ENCODE data around the gene DHRS12.
"Not testable (repeated sequence)": the region's sequence is repeated elsewhere in the genome, so short reads cannot be mapped to it uniquely, and the experiment has no call there.

DHRS12 gene

GRCh38 chr13:51827254-51827653 lies 23.3 kb upstream of the DHRS12 start:
- no peak for DNase-seq (ENCODE audit: low spot score)

- DNase-seq (ENCODE audit: low spot score), result no peak
Observed at GRCh38 chr13:51826606-51827005, 22.6 kb upstream of the DHRS12 start.

GRCh38 chr13:51825681-51826254 lies 21.8 kb upstream of the DHRS12 start:
- DNase-seq (ENCODE audit: low spot score), result no peak

DNA sequence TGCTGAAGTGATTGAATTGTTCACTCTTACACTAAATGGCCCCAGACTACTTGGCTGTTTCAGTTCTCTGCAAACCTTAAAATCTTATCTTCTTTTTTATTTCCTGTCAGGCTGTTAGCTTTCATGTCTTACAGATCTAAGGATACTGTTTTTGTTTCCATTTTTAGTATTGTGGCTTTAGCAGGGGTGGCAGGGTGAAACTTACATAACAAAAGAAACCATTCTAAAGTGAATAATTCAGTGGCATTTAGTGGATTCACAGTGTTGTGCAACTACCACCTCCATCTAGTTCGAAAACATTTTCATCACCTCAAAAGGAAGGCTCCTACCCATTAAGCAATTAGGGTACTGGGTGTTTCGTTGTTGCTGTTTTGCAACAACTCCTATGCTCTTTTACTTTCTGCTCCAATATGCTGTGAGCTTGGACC lies 21.2 kb upstream of the DHRS12 start:
- DNase-seq (ENCODE audit: low spot score), result no peak

DNA sequence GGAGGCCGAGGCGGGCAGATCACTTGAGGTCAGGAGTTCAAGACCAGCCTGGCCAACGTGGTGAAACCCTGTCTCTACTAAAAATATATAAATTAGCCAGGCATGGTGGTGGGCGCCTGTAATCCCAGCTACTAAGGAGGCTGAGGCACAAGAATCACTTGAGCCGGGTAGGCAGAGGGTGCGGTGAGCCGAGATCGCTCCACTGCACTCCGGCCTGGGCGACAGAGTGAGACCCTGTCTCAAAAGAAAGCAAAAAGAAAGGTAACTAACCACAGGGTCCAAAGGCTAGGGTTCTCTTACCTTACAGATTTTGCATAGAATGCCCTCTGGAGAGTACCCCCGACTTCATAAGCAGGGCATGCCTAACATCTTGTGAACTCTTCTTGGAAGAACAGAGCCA lies 20.7 kb upstream of the DHRS12 start:
- not testable (repeated sequence) for DNase-seq (ENCODE audit: low spot score)

DNA sequence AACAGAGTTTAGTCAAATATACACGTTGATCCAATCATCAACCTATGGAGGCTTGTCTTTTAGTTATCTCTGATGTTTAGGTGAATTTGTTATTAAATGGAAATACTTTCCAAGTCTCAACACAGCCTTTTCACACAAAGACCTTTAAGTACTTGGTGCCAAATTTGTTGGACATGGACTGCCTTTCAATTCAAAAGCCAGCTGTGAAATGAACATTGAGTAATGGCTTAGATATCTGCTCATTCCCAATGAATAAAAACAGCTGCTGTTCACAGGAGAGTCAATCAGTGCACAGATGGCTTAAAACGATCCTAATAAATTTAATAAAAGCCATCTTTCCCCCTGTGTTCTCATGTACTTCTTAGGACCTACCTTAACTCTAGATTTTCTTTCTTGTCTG lies 19.9 kb upstream of the DHRS12 start:
- DNase-seq (ENCODE audit: low spot score), result no peak

DNA sequence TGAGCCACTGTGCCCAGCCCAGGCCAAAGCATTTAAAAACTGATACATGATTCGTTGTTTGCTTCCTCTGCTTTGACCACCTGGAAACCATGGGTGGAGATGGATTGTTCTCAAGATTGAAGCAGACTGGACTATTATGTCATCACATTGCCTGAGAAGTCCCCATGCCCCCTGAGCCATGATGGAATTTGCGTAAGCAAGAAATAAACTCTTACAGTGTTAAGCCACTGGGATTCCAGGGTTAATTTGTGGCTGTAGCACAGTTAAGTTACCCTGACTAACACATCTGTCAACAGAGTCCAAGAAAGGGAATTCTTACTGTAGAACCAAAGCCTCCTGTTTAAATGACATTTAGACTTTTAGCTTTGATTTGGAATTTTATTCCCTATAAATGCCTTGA lies 19.4 kb upstream of the DHRS12 start:
- DNase-seq (ENCODE audit: low spot score), result no peak

DNA sequence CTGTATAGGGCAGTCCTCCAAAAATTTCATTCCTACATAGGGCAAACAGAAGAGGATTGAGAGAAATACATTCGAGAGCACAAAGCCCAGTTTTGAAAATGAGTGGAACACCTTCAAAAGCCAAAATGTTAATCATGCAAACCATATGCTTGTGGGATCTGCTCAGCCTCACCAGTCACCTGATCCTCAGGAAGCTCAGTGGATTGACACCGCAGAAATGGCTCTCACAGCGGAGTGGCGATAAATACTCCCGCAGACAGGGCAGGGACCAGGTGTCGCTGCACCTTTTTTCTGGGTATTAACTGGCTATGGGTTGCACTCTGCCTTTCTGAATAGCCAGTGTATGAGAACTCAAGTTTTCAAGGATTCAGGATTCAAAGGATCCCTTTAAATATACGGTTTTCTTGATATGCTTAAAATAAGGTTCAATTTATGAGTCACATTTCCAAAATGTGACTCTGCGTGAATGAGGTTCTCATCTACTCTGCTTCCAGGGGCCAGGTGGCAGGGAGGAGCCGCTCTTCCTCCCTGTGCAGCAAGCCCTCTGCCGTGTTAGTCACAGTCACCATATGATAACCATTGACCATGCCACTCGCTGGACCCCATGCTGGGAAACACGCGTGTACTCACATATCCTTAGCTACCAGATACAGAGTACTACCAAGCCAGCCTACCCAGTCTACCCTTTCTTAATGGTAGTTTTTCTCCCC lies 18.3 kb upstream of the DHRS12 start:
- no peak for DNase-seq (ENCODE audit: low spot score)

- no peak for DNase-seq (ENCODE audit: low spot score)
Observed at GRCh38 chr13:51821606-51822005, 17.6 kb upstream of the DHRS12 start.

DNA sequence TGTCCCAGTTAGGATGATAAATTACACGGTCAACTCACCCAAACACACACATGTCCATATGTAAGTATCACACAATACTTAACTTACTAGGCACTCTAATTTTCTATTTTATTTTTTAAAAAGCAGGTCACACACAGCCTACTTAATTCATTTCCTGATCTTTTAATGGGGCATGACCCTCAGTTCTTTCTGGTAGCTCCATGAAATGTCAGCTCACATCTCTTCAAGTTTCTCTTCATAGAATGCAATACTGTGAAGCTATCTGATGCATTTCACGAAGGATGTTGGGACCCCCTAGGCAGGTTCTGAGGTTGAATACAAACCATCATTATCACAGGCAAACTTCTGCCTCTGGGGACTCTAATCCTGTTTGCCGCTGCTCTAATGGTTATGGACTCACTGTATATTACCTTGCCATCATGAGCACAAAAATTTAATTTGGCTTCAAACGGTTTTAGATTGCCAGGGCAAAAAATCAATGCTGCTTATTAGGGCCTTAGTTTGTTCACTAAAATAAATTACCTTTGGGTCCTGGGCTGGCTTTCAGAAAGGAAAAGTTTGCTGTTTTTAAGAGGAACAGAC lies 16.1 kb upstream of the DHRS12 start:
- no peak for DNase-seq (ENCODE audit: low spot score)

DNA sequence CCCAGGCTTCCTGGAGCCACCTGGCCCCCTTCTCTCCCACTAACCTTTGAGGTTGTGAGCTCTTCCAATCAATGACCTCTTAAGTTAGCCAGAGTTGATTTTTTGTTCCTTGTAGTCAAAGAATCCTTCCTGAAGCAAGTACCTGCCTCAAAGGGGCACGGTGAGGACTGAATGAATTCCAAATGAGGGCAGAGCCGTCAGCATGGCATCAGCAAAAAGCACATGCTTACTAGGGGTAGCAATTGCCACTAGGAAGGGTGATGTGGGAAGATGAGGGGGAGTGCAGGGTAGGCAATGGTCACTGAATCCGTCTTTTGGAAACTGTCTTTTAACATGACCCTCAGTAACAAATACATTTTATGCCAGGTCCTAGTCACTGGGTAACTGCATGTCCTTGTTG lies 15.6 kb upstream of the DHRS12 start:
- DNase-seq (ENCODE audit: low spot score), result no peak

DNA sequence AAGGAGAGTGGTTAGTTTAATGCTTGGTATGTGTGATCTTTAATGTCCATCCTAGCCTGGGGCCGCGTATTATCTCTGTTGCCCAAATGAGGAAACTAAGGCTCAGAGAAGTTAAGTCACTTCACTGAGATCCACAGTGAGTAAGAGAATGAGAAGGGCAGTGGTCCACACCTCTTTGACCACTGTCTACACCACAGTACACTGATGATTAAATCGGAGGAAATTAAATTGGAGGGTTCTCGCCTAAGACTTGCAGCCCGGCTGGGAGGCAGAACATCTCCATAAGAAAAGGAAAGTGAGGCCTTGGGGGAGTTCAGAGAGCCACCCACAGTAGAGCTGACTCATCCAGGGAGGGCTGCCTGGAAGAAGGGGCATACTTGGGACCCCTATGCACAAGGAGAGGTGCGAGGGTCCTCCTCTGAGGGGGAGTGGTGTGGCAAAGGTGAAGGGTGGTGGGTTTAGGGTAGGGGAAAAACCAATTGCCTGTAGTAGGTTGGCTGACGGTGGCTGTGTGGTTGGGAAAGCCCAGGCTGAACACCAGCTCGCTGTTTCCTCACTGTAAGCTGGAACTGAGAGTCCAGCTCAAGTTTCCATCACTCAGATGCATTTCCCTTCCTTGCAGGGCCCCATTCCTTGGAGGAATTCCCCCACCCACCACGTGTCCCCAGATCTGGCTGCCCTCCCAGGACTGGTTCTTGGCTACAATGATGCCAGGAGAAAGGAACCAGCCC lies 15.0 kb upstream of the DHRS12 start:
- DNase-seq (ENCODE audit: low spot score), result no peak

DNA sequence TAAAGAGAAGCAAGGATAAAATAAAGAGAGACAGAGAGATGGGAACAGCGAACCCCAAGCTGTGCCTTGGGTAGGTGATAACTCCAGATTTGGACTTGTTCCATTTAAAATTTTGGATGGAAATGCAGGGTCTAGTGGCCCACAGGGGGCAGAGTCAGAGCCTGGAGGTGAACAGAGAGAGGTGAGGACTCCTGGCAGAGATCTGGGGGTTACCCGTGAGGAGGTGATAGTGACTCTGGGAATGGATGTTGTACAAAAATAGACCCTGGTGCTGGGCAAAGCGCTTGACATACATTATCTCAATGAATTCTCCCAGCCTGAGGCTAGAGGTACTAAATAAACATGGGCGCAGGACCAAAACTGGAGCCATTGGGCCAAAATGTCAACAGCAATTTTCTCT lies 14.3 kb upstream of the DHRS12 start:
- DNase-seq (ENCODE audit: low spot score), result no peak

GRCh38 chr13:51817717-51818116 lies 13.8 kb upstream of the DHRS12 start:
- DNase-seq (ENCODE audit: low spot score), result no peak

- DNase-seq (ENCODE audit: low spot score), result no peak
Observed at GRCh38 chr13:51816604-51817249, 12.8 kb upstream of the DHRS12 start.

GRCh38 chr13:51815848-51816247 lies 11.9 kb upstream of the DHRS12 start:
- DNase-seq (ENCODE audit: low spot score), result no peak

- peak; percentile 71 for DNase-seq (ENCODE audit: low spot score)
Observed at GRCh38 chr13:51814825-51815650, 11.1 kb upstream of the DHRS12 start.

- no peak for DNase-seq (ENCODE audit: low spot score)
Observed at GRCh38 chr13:51814071-51814470, 10.1 kb upstream of the DHRS12 start.

GRCh38 chr13:51811920-51812451 lies 8.0 kb upstream of the DHRS12 start:
- DNase-seq (ENCODE audit: low spot score), result no peak

- DNase-seq (ENCODE audit: low spot score), result no peak
Observed at GRCh38 chr13:51811046-51811445, 7.1 kb upstream of the DHRS12 start.

DNA sequence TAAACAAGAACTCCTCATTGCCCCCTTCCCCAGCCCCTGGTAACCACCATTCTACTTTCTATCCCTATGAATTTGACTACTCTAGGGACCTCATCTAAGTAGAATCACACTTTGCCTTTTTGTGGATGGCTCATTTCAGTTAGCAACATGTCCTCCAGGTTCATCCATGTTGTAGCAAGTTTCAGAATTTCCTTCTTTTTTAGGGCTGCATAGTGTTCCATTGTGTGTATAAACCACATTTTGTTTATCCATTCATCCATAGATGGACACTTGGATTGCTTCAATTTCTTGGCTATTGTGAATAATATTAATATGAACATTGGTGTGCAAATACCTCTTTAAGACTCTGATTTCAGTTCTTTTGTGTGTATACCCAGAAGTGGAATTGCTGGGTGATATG lies 4.8 kb upstream of the DHRS12 start:
- DNase-seq (ENCODE audit: low spot score), result no peak
